SKM-1 treated with dmso at 0.1 percent for 144 hours (cell line): ENCODE measurements around the gene SLC25A42.

Experiments
- DNase-seq: peaks from one replicate; lab custom pipeline; 2025; ENCODE audit not compliant: unreplicated experiment; lab: John Stamatoyannopoulos, UW

SLC25A42 gene

GRCh38 chr19:19160461-19161035 is 96.8 kb downstream of the SLC25A42 start:
- no peak for DNase-seq

- no peak for DNase-seq
Measured at GRCh38 chr19:19162495-19162894, 98.7 kb downstream of the SLC25A42 start.
